ENCODE data around the gene TOR1AIP2. TPM values are rescaled to one million over a fixed set of nuclear protein-coding genes. Genes with fewer than 3 reads are reported as not detected.

Gene TOR1AIP2
- polyA plus RNA-seq, 1 of the 3 experiments (the other 2 are of a cell fraction), result 12.7 TPM

- CTCF ChIA-PET, result interaction anchor here (0.8 to 5.8 kb wide), 9 partner anchors 10 to 614 kb away, joined by 3 to 46 read pairs (median 10); partner anchors contain the start of gene TOR1AIP2
- Histone ChIP-seq H3K36me3 (replicated peaks in 1 of 2; ENCODE audit: control insufficient read depth in 1 of 2, insufficient read depth in 2 of 2, low read length in 1 of 2) (peaks cover 79 to 80% of the 10 kb centered on the region in 2 experiments), H3K9me3 (no peaks in the 10 kb centered on the region), H3K9me2 (no peaks in the 10 kb centered on the region), H3K27ac (ENCODE audit: low read depth in 2 of 2, low read length in 1 of 2) (no peak overlapping the region), H2AFZ (ENCODE audit: low read depth) (no peak overlapping the region), H4K20me1 (ENCODE audit: insufficient read depth) (peaks cover 60% of the 10 kb centered on the region), H3K4me2 (no peak overlapping the region), H3K4me1 (ENCODE audit: control insufficient read depth in 1 of 2, insufficient read depth in 2 of 2, low read depth in 1 of 2, low read length in 1 of 2) (peaks cover 0 to 4% of the 10 kb centered on the region in 2 experiments; a peak in 2 of 4 replicates), H3K27me3 (ENCODE audit: insufficient read depth) (no peaks in the 10 kb centered on the region), H3K9ac (no peak overlapping the region), H3K4me3 (ENCODE audit: low read depth in 2 of 2, low read length in 1 of 2) (no peak overlapping the region), H3K79me2 (ENCODE audit: insufficient read depth) (peaks cover 98% of the 10 kb centered on the region), H3F3A (replicated peaks; ENCODE audit: insufficient read depth) (no peaks in the 10 kb centered on the region)
- TF ChIP-seq TEAD4 (IDR thresholded peaks at IDR 0.05; ENCODE audit: borderline replicate concordance, insufficient read depth) (no peak), EZH2phosphoT487 (IDR thresholded peaks at IDR 0.05; ENCODE audit: borderline replicate concordance, low read depth) (no peak), MXI1 (IDR thresholded peaks at IDR 0.05; ENCODE audit: low read depth, low read length) (no peak), IRF3 (IDR thresholded peaks at IDR 0.05; ENCODE audit: low read depth, low read length) (no peak), GATA2 (CRISPR knock-in tag; IDR thresholded peaks at IDR 0.05) (no peak), USF1 (IDR thresholded peaks at IDR 0.05; ENCODE audit: borderline replicate concordance, low read depth) (no peak), RXRA (IDR thresholded peaks at IDR 0.05; ENCODE audit: borderline replicate concordance, low read depth) (no peak)
- TF ChIP-seq, protein P1, sequence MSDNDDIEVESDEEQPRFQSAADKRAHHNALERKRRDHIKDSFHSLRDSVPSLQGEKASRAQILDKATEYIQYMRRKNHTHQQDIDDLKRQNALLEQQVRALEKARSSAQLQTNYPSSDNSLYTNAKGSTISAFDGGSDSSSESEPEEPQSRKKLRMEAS (IDR thresholded peaks at IDR 0.05; ENCODE audit: low read depth), result no peak
- TF ChIP-seq, protein P2, sequence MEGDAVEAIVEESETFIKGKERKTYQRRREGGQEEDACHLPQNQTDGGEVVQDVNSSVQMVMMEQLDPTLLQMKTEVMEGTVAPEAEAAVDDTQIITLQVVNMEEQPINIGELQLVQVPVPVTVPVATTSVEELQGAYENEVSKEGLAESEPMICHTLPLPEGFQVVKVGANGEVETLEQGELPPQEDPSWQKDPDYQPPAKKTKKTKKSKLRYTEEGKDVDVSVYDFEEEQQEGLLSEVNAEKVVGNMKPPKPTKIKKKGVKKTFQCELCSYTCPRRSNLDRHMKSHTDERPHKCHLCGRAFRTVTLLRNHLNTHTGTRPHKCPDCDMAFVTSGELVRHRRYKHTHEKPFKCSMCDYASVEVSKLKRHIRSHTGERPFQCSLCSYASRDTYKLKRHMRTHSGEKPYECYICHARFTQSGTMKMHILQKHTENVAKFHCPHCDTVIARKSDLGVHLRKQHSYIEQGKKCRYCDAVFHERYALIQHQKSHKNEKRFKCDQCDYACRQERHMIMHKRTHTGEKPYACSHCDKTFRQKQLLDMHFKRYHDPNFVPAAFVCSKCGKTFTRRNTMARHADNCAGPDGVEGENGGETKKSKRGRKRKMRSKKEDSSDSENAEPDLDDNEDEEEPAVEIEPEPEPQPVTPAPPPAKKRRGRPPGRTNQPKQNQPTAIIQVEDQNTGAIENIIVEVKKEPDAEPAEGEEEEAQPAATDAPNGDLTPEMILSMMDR (IDR thresholded peaks at IDR 0.05), result no peak
- DNase-seq, result no peak
- POLR2A ChIA-PET, result interaction anchor here (0.6 kb wide), 1 partner anchor 551 kb away, joined by 3 read pairs; no protein-coding TSS in a partner anchor
- WGBS (ENCODE audit: low lambda C conversion rate), result 94% methylated on average over 7 of the region's 7 CpGs
Measured at GRCh38 chr1:179866616-179867015, 11.0 kb downstream of the TOR1AIP2 start.

GRCh38 chr1:179865377-179865776 lies 12.2 kb downstream of the TOR1AIP2 start:
- Histone ChIP-seq H3K9ac (no peak overlapping the region), H3K27ac (ENCODE audit: low read depth in 2 of 2, low read length in 1 of 2) (no peak overlapping the region), H3K4me2 (no peak overlapping the region), H3F3A (replicated peaks; ENCODE audit: insufficient read depth) (no peaks in the 10 kb centered on the region), H2AFZ (ENCODE audit: low read depth) (no peak overlapping the region), H3K9me3 (no peaks in the 10 kb centered on the region), H3K9me2 (no peaks in the 10 kb centered on the region), H3K4me3 (ENCODE audit: low read depth in 2 of 2, low read length in 1 of 2) (no peak overlapping the region), H3K36me3 (replicated peaks in 1 of 2; ENCODE audit: control insufficient read depth in 1 of 2, insufficient read depth in 2 of 2, low read length in 1 of 2) (peaks cover 74 to 81% of the 10 kb centered on the region in 2 experiments), H4K20me1 (ENCODE audit: insufficient read depth) (peaks cover 48% of the 10 kb centered on the region), H3K79me2 (ENCODE audit: insufficient read depth) (peaks cover 91% of the 10 kb centered on the region), H3K27me3 (ENCODE audit: insufficient read depth) (no peaks in the 10 kb centered on the region), H3K4me1 (ENCODE audit: control insufficient read depth in 1 of 2, insufficient read depth in 2 of 2, low read depth in 1 of 2, low read length in 1 of 2) (peaks cover 0 to 4% of the 10 kb centered on the region in 2 experiments; a peak in 2 of 4 replicates)
- DNase-seq, result no peak
- 99% methylated on average over 6 of the region's 6 CpGs for WGBS (ENCODE audit: low lambda C conversion rate)
- CTCF ChIA-PET, result interaction anchor here (0.9 to 5.8 kb wide), 7 partner anchors 9 to 616 kb away, joined by 3 to 46 read pairs (median 4); no protein-coding TSS in a partner anchor
- POLR2A ChIA-PET, result no interaction called here
- no peak for TF ChIP-seq NFIC (IDR thresholded peaks at IDR 0.05; ENCODE audit: borderline replicate concordance)
- TF ChIP-seq NRF1 (IDR thresholded peaks at IDR 0.05; ENCODE audit: low read depth, low read length), result no peak
- no peak for TF ChIP-seq GABPA (IDR thresholded peaks at IDR 0.05; ENCODE audit: low read depth)
- TF ChIP-seq REST (IDR thresholded peaks at IDR 0.05; ENCODE audit: low read depth, low read length), result no peak
- TF ChIP-seq, protein P1 (IDR thresholded peaks at IDR 0.05; ENCODE audit: low read depth), result no peak
- no peak for TF ChIP-seq RXRA (IDR thresholded peaks at IDR 0.05; ENCODE audit: borderline replicate concordance, low read depth)
- TF ChIP-seq TAF1 (IDR thresholded peaks at IDR 0.05; ENCODE audit: borderline replicate concordance, low read depth, low read length), result no peak
- no peak for TF ChIP-seq USF1 (IDR thresholded peaks at IDR 0.05; ENCODE audit: borderline replicate concordance, low read depth)
- TF ChIP-seq, protein P3, sequence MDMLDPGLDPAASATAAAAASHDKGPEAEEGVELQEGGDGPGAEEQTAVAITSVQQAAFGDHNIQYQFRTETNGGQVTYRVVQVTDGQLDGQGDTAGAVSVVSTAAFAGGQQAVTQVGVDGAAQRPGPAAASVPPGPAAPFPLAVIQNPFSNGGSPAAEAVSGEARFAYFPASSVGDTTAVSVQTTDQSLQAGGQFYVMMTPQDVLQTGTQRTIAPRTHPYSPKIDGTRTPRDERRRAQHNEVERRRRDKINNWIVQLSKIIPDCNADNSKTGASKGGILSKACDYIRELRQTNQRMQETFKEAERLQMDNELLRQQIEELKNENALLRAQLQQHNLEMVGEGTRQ (IDR thresholded peaks at IDR 0.05; ENCODE audit: borderline replicate concordance, low read depth, low read length), result no peak
- TF ChIP-seq EZH2phosphoT487 (IDR thresholded peaks at IDR 0.05; ENCODE audit: borderline replicate concordance, low read depth), result no peak

All from SK-N-SH (cell line).